HFFc6 (cell line): ENCODE data around the gene CCDC73. TPM values are rescaled to one million over a fixed set of nuclear protein-coding genes. Genes with fewer than 3 reads are reported as not detected.

ENCODE experiments used
- DNase-seq: peaks from one replicate; pipeline ENCODE4 v3.0.0-alpha.2; 2018
- H3K27ac Mint-ChIP-seq: 2 replicates; pipeline ENCODE4 v1.8.0; 2020; ENCODE audit warnings: mild to moderate bottlenecking, mixed read lengths
- H3K27me3 Mint-ChIP-seq: 2 replicates; pipeline ENCODE4 v1.8.0; 2021; ENCODE audit warnings: mild to moderate bottlenecking, moderate library complexity, mixed read lengths; ENCODE audit not compliant: insufficient read depth
- H3K36me3 Mint-ChIP-seq: 2 replicates; pipeline ENCODE4 v1.8.0; 2021; ENCODE audit warnings: low read depth, mixed read lengths
- H3K4me1 Mint-ChIP-seq: 2 replicates; pipeline ENCODE4 v1.8.0; 2020; ENCODE audit warnings: low read depth, mixed read lengths
- H3K4me3 Mint-ChIP-seq: 2 replicates; pipeline ENCODE4 v1.8.0; 2020; ENCODE audit warnings: mild to moderate bottlenecking, moderate library complexity, mixed read lengths
- H3K9me3 Mint-ChIP-seq: 2 replicates; pipeline ENCODE4 v1.8.0; 2020; ENCODE audit warnings: mild to moderate bottlenecking, mixed read lengths
- CTCF ChIP-seq: fragments of 200-600 bp; sonication (generic); IDR thresholded peaks from 2 replicates; pipeline ENCODE4 v1.5.0; 2021; ENCODE audit warnings: antibody characterized with exemption, mild to moderate bottlenecking
- total RNA-seq, 6 experiments: library from RNA; stranded (reverse); fragmentation: NEBNext Ultra II Directional; extraction: Animal tissue kit (Norgen Biotek cat#: 25700); gene quantifications; 2 replicates in 1 of 6; 3 replicates in 5 of 6; pipeline ENCODE4 v1.2.3, GENCODE V29; 2021

The CCDC73 gene
- total RNA-seq, 6 experiments from 2014 or later: not detected

- no peaks in the 10 kb centered on the region for H3K9me3 Mint-ChIP-seq
- DNase-seq: no peak
- peaks cover 10% of the 10 kb centered on the region for H3K27me3 Mint-ChIP-seq
- H3K4me1 Mint-ChIP-seq: peaks cover 7% of the 10 kb centered on the region; the same call in 1 of the 2 replicates
- H3K4me3 Mint-ChIP-seq: no peak overlapping the region
- H3K36me3 Mint-ChIP-seq: no peaks in the 10 kb centered on the region
- no peak for TF ChIP-seq CTCF
- no peak overlapping the region for H3K27ac Mint-ChIP-seq
Measured at GRCh38 chr11:32574421-32574820, 220.0 kb downstream of the CCDC73 start.

- peaks cover 7% of the 10 kb centered on the region; the same call in 1 of the 2 replicates for H3K4me1 Mint-ChIP-seq
- no peak for TF ChIP-seq CTCF
- H3K27me3 Mint-ChIP-seq: peaks cover 10% of the 10 kb centered on the region
- no peaks in the 10 kb centered on the region for H3K36me3 Mint-ChIP-seq
- no peak for DNase-seq
- H3K4me3 Mint-ChIP-seq: no peak overlapping the region
- no peaks in the 10 kb centered on the region for H3K9me3 Mint-ChIP-seq
- no peak overlapping the region for H3K27ac Mint-ChIP-seq
Measured at GRCh38 chr11:32573228-32573627, 221.2 kb downstream of the CCDC73 start.

- Mint-ChIP-seq H3K4me3 (no peak overlapping the region), H3K9me3 (no peaks in the 10 kb centered on the region), H3K36me3 (no peaks in the 10 kb centered on the region), H3K4me1 (peaks cover 7% of the 10 kb centered on the region; the same call in 1 of the 2 replicates), H3K27me3 (peaks cover 10% of the 10 kb centered on the region), H3K27ac (no peak overlapping the region)
- TF ChIP-seq CTCF: no peak
- no peak for DNase-seq
Measured at GRCh38 chr11:32571039-32571438, 223.4 kb downstream of the CCDC73 start.

GRCh38 chr11:32569313-32569881 is 225.1 kb downstream of the CCDC73 start:
- H3K27ac Mint-ChIP-seq: no peak overlapping the region
- no peak overlapping the region for H3K4me3 Mint-ChIP-seq
- peaks cover 10% of the 10 kb centered on the region; the same call in 1 of the 2 replicates for H3K27me3 Mint-ChIP-seq
- H3K36me3 Mint-ChIP-seq: no peaks in the 10 kb centered on the region
- H3K4me1 Mint-ChIP-seq: peaks cover 7% of the 10 kb centered on the region; the same call in 1 of the 2 replicates
- no peak for TF ChIP-seq CTCF
- no peaks in the 10 kb centered on the region for H3K9me3 Mint-ChIP-seq
- DNase-seq: no peak

- Mint-ChIP-seq H3K27ac (no peak overlapping the region), H3K27me3 (peaks cover 17% of the 10 kb centered on the region), H3K4me3 (no peak overlapping the region), H3K9me3 (no peaks in the 10 kb centered on the region), H3K36me3 (no peaks in the 10 kb centered on the region), H3K4me1 (peaks cover 7% of the 10 kb centered on the region; the same call in 1 of the 2 replicates)
- DNase-seq: no peak
- no peak for TF ChIP-seq CTCF
Measured at GRCh38 chr11:32567154-32567553, 227.3 kb downstream of the CCDC73 start.
